K562 (cell line): Measurements from ENCODE around the gene HPCAL1. TPM values are rescaled to one million over a fixed set of nuclear protein-coding genes. Genes with fewer than 3 reads are reported as not detected.

ENCODE experiments used
- EWSR1 ChIP-seq: fragments of 450-650 bp; IDR thresholded peaks from 2 replicates; pipeline ENCODE4 v1.6.1; 2018; ENCODE audit warnings: borderline replicate concordance, mild to moderate bottlenecking, low read depth, moderate library complexity; ENCODE audit not compliant: partially characterized antibody
- FOXM1 ChIP-seq, 2 experiments: fragments of 450-650 bp in 1 of 2; sonication (generic) in 1 of 2; formaldehyde crosslinking in 1 of 2; IDR thresholded peaks; 2 replicates each; pipeline versions ENCODE4 v1.6.1 to v1.9.0; 2017 to 2022; ENCODE audit warnings: low read depth in 2 of 2, mild to moderate bottlenecking in 2 of 2, missing genetic modification reagents in 1 of 2, moderate library complexity in 1 of 2
- HDAC1 ChIP-seq, 2 experiments: fragments of 450-650 bp; IDR thresholded peaks; 2 replicates each; pipeline ENCODE4 v1.6.1; 2016 to 2017; ENCODE audit warnings: inconsistent platforms in 1 of 2, mild to moderate bottlenecking in 1 of 2, moderate library complexity in 1 of 2
- HNRNPLL ChIP-seq: fragments of 200-400 bp; formaldehyde crosslinking; IDR thresholded peaks from 2 replicates; pipeline ENCODE4 v1.6.1; 2017; ENCODE audit warnings: low read length, low read depth, mild to moderate bottlenecking; ENCODE audit not compliant: poor library complexity, severe bottlenecking
- MCM3 ChIP-seq: fragments of 450-650 bp; IDR thresholded peaks from 2 replicates; pipeline ENCODE4 v1.6.1; 2016
- NFIC ChIP-seq: fragments of 450-650 bp; IDR thresholded peaks from 2 replicates; pipeline ENCODE4 v1.6.1; 2017; ENCODE audit warnings: mild to moderate bottlenecking, inconsistent platforms
- PRMT5 ChIP-seq: sonication (generic); formaldehyde crosslinking; IDR thresholded peaks from 2 replicates; pipeline ENCODE4 v1.5.0; 2020; ENCODE audit warnings: missing genetic modification reagents
- RBM15 ChIP-seq: fragments of 200-400 bp; formaldehyde crosslinking; IDR thresholded peaks from 2 replicates; pipeline ENCODE4 v1.6.1; 2018; ENCODE audit warnings: mild to moderate bottlenecking, low read length, moderate library complexity; ENCODE audit not compliant: insufficient read depth
- SIN3B ChIP-seq: fragments of 450-650 bp; IDR thresholded peaks from 2 replicates; pipeline ENCODE4 v1.6.1; 2017; ENCODE audit warnings: low read depth, mild to moderate bottlenecking, moderate library complexity
- TOE1 ChIP-seq, 2 experiments: fragments of 450-650 bp in 1 of 2; sonication (generic) in 1 of 2; formaldehyde crosslinking in 1 of 2; IDR thresholded peaks; 2 replicates each; pipeline versions ENCODE4 v1.7.1 to v1.8.0; 2016 to 2022; ENCODE audit warnings: borderline replicate concordance in 2 of 2, mild to moderate bottlenecking in 2 of 2, antibody characterized with exemption in 1 of 2, inconsistent platforms in 1 of 2, low read depth in 1 of 2, missing genetic modification reagents in 1 of 2, moderate library complexity in 1 of 2
- ZFX ChIP-seq: sonication (generic); formaldehyde crosslinking; IDR thresholded peaks from 2 replicates; pipeline ENCODE4 v1.8.0; 2022; ENCODE audit warnings: mild to moderate bottlenecking, missing genetic modification reagents, moderate library complexity
- ZNF232 ChIP-seq: sonication (generic); formaldehyde crosslinking; IDR thresholded peaks from 2 replicates; pipeline ENCODE4 v1.8.0; 2022; ENCODE audit warnings: mild to moderate bottlenecking, missing genetic modification reagents
- ZNF57 ChIP-seq: fragments of 450-650 bp; formaldehyde crosslinking; IDR thresholded peaks from 2 replicates; pipeline ENCODE4 v1.4.0; 2020; ENCODE audit warnings: mild to moderate bottlenecking, moderate library complexity
- polyA plus RNA-seq, 8 experiments: library from polyadenylated mRNA; depleted of rRNA in 4 of 8; stranded (reverse) in 5 of 8; unstranded in 3 of 8; fragments of >200 nt; fragmentation: Nextera tagmentation in 2 of 8; fragmentation: Illumina TruSeq in 1 of 8; extraction: Ambion mirVana in 2 of 8; extraction: Trizol in 1 of 8; gene quantifications; 2 replicates each; pipeline versions ENCODE4 v1.2.1 to v1.2.3, GENCODE V29; 2011 to 2014; ENCODE audit warnings: inconsistent platforms in 1 of 8, missing spikeins in 1 of 8
- total RNA-seq, 7 experiments: library from RNA; depleted of rRNA in 6 of 7; stranded (reverse); fragments of >200 nt in 6 of 7; fragmentation: Illumina TruSeq in 2 of 7; extraction: Trizol in 2 of 7; gene quantifications; 2 replicates each; pipeline versions ENCODE4 v1.2.1 to v1.2.3, GENCODE V29; 2011 to 2021; ENCODE audit warnings: low replicate concordance in 1 of 7
- TF ChIP-seq, protein P1 (sequence below), 2 experiments: fragments of 450-650 bp; IDR thresholded peaks; 2 replicates each; pipeline ENCODE4 v1.6.1; 2016
- TF ChIP-seq, protein P2 (sequence below): fragments of 450-650 bp; IDR thresholded peaks from 2 replicates; pipeline ENCODE4 v1.6.1; 2016; ENCODE audit warnings: antibody characterized with exemption
- TF ChIP-seq, protein P3 (sequence below): fragments of 250-450 bp; sonication (Bioruptor Pico); IDR thresholded peaks from 2 replicates; pipeline ENCODE4 v1.5.1; 2021; ENCODE audit warnings: mild to moderate bottlenecking
- TF ChIP-seq, protein P4 (sequence below): fragments of 450-650 bp; IDR thresholded peaks from 2 replicates; pipeline ENCODE4 v1.6.1; 2016
- TF ChIP-seq, protein P5 (sequence below): fragments of 450-650 bp; IDR thresholded peaks from 2 replicates; pipeline ENCODE4 v1.6.1; 2014; ENCODE audit warnings: low read depth, mild to moderate bottlenecking, moderate library complexity, borderline replicate concordance

The HPCAL1 gene
- total and polyA plus RNA-seq, 9 of the 15 experiments (the other 6 are each of a cell fraction or from before 2014, with no cell fraction given), result 2.7 to 65.5 (median 23.9) TPM

DNA sequence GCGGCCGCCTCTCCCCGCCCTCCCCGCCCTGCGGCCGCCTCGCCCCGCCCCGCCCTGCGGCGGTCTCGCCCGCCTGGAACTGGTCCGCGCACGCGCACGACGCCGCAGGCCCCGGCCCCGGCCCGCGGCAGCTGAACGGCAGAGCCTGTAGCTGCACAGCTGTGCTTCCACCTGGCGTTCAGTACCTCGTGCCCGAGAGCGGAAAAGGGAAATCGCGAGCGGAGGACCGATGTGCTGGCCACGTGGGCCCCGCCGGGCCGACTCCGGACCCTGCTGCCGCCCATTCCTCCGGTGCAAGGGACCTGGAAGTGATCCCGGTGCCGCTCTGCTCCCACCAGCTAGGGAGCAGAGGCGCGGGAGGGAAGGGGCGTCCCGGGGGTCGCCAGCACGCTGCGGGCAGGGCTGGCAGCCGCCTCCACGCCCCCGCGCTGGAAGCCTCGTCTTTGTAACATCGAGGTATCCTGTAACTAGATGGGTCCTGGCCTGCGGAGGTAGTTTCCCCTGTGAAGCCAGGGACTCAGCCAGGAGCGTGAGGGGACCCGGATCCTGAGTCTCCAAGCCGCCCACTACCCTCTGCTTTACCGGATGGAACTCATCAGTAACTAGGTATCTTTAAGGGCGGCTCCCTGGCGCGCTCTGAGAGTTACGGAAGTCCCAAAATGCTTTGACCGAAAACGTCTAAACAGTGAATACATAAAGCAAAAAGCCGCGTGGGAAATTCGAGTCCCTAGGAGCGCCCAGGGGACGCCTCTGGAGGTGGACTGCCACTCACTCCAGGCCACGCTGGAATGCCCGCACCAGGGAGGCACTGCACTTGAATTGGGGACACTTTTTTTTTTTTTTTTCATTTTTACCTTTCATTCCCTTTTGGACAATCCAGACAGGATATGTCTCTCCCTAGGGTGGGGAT is 146.1 kb downstream of the HPCAL1 start (continued):
- TF ChIP-seq, protein P1, sequence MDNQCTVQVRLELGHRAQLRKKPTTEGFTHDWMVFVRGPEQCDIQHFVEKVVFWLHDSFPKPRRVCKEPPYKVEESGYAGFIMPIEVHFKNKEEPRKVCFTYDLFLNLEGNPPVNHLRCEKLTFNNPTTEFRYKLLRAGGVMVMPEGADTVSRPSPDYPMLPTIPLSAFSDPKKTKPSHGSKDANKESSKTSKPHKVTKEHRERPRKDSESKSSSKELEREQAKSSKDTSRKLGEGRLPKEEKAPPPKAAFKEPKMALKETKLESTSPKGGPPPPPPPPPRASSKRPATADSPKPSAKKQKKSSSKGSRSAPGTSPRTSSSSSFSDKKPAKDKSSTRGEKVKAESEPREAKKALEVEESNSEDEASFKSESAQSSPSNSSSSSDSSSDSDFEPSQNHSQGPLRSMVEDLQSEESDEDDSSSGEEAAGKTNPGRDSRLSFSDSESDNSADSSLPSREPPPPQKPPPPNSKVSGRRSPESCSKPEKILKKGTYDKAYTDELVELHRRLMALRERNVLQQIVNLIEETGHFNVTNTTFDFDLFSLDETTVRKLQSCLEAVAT (IDR thresholded peaks at IDR 0.05), result 0 out of 4 replicates have a peak, but pooled peaks of 1 of the 2 experiments have one; percentile 12
- TF ChIP-seq, protein P2, sequence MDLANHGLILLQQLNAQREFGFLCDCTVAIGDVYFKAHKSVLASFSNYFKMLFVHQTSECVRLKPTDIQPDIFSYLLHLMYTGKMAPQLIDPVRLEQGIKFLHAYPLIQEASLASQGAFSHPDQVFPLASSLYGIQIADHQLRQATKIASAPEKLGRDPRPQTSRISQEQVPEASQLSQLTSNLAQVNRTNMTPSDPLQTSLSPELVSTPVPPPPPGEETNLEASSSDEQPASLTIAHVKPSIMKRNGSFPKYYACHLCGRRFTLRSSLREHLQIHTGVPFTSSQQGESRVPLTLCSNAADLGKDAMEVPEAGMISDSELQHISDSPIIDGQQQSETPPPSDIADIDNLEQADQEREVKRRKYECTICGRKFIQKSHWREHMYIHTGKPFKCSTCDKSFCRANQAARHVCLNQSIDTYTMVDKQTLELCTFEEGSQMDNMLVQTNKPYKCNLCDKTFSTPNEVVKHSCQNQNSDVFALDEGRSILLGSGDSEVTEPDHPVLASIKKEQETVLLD, result 0 out of 2 replicates have a peak, but pooled peaks have one; percentile 28
- TF ChIP-seq MCM3 (no peak), ZNF232 (CRISPR knock-in tag) (peak; percentile 86; the same call in 1 of the 2 replicates), EWSR1 (no peak), TOE1 (IDR thresholded peaks at IDR 0.05; ENCODE audit: borderline replicate concordance) (peak; percentile 61; the same call in 1 of the 2 replicates), TOE1 (CRISPR knock-in tag; IDR thresholded peaks at IDR 0.05; ENCODE audit: borderline replicate concordance, low read depth) (no peak; the same call in 1 of the 2 replicates), RBM15 (no peak), HDAC1 (IDR thresholded peaks at IDR 0.05) (peak in 1 of 2 experiments; percentile 94; a peak in 2 of 4 replicates), ZFX (CRISPR knock-in tag) (peak; percentile 86), HNRNPLL (peak; percentile 33), ZNF57 (no peak), NFIC (peak; percentile 46; the same call in 1 of the 2 replicates), FOXM1 (IDR thresholded peaks at IDR 0.05; ENCODE audit: low read depth) (no peak), FOXM1 (CRISPR knock-in tag; IDR thresholded peaks at IDR 0.05; ENCODE audit: low read depth) (peak; percentile 94), SIN3B (peak; percentile 43; the same call in 1 of the 2 replicates), PRMT5 (CRISPR knock-in tag) (0 out of 2 replicates have a peak, but pooled peaks have one; percentile 47)
- TF ChIP-seq, protein P3, sequence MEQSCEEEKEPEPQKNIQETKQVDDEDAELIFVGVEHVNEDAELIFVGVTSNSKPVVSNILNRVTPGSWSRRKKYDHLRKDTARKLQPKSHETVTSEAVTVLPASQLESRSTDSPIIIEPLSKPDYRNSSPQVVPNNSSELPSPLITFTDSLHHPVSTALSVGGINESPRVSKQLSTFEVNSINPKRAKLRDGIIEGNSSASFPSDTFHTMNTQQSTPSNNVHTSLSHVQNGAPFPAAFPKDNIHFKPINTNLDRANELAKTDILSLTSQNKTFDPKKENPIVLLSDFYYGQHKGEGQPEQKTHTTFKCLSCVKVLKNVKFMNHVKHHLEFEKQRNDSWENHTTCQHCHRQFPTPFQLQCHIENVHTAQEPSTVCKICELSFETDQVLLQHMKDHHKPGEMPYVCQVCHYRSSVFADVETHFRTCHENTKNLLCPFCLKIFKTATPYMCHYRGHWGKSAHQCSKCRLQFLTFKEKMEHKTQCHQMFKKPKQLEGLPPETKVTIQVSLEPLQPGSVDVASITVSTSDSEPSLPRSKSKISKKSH, result no peak
- TF ChIP-seq, protein P4, sequence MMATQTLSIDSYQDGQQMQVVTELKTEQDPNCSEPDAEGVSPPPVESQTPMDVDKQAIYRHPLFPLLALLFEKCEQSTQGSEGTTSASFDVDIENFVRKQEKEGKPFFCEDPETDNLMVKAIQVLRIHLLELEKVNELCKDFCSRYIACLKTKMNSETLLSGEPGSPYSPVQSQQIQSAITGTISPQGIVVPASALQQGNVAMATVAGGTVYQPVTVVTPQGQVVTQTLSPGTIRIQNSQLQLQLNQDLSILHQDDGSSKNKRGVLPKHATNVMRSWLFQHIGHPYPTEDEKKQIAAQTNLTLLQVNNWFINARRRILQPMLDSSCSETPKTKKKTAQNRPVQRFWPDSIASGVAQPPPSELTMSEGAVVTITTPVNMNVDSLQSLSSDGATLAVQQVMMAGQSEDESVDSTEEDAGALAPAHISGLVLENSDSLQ, result no peak
- TF ChIP-seq, protein P5, sequence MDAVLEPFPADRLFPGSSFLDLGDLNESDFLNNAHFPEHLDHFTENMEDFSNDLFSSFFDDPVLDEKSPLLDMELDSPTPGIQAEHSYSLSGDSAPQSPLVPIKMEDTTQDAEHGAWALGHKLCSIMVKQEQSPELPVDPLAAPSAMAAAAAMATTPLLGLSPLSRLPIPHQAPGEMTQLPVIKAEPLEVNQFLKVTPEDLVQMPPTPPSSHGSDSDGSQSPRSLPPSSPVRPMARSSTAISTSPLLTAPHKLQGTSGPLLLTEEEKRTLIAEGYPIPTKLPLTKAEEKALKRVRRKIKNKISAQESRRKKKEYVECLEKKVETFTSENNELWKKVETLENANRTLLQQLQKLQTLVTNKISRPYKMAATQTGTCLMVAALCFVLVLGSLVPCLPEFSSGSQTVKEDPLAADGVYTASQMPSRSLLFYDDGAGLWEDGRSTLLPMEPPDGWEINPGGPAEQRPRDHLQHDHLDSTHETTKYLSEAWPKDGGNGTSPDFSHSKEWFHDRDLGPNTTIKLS, result peak; percentile 87
